Measurements from ENCODE around the gene S100A12.
"Not testable (repeated sequence)": the region's sequence is repeated elsewhere in the genome, so short reads cannot be mapped to it uniquely, and the experiment has no call there.

Gene S100A12

DNA sequence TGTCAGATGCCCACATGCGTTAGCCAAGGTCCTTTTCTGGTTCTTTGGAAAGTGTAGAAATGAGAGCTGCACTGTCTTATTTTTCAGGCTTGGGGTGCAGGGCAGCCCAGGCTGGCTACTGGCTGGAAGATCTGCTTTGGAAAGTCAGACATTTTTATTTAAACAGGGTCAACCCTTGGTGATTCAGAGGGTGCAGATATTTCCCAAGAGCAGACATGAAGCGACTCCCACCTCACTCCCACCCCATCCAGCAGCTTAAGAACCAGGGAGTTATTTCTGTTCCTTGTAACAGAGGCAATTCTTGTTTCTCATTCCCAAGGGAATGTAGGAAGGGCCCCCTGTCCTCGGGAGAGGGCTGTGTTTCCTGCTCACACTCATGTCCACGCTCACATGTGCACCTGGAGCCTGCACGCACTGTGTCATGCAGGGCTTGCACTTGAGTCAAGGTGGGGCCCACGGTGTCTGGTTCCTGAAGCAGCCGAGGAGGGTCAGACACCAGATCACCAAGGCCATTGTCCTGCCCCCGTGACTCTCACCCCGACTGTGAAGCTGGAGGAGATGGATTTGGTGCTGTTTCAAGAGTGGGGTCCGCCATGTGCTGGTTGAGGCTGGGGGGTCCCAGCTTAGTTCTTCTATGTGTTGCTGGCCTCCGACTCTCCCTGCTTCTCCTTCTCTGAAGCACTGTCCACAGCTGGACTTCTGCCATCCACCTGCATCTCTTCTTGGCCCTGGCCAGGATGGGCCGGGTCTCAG lies 41.9 kb upstream of the S100A12 start:
- DNase-seq (ENCODE audit: low read depth in 1 of 2, low spot score in 1 of 2), result no peak
- no peak for TF ChIP-seq CTCF (IDR thresholded peaks at IDR 0.05; ENCODE audit: insufficient read depth, low read length)
- TF ChIP-seq SPI1 (IDR thresholded peaks at IDR 0.05; ENCODE audit: borderline replicate concordance, low read depth), result no peak
- no peak for TF ChIP-seq POLR2AphosphoS5 (IDR thresholded peaks at IDR 0.05; ENCODE audit: low read depth)
- no peak for TF ChIP-seq REST (IDR thresholded peaks at IDR 0.05; ENCODE audit: insufficient replicate concordance, low read depth)
- TF ChIP-seq GABPA (IDR thresholded peaks at IDR 0.05; ENCODE audit: low read depth), result no peak
- Histone ChIP-seq H3K27me3 (ENCODE audit: insufficient read depth, poor library complexity, severe bottlenecking) (no peaks in the 10 kb centered on the region), H3K27ac (replicated peaks) (no peak overlapping the region), H3K4me3 (replicated peaks; ENCODE audit: insufficient read depth, low read length) (no peak overlapping the region)

DNA sequence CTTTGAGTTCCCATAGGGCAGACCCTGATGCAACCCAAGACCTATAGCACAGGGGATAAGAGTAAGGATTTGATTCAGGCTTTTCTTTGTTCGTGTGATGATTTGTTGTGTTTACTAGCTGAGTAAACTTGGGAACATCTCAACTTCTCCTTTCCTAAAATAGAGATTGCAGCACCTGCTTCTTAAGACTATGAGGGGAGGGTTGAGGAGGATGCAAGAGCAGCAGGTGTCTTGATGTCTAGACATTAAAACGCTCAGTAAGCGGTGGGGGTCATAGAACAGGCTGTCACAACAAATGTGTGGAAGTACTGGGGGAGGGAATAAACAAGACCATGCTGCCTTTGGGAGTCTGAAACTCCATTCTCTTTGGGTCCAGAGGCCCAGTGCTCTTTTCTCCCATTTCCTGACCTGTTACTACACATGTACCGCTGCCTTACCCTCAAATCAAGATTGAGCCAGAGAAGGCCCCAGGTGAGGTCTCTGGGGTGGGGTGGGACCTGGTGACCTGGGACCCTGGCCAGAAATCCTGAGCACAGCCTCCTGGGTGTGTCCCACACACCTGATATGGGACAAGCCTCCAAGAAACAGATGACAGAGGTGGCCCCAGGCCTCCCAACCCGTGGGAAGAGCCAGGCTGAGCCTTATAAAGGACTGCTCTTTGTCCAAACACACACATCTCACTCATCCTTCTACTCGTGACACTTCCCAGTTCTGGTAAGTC lies 40.6 kb upstream of the S100A12 start, which contains the start of gene S100A7A:
Gene S100A7A, plus strand, starts transcription at position 671 of the 721 bp plus-strand sequence. CDS start 1,563 bp downstream, outside the sequence.
- Histone ChIP-seq H3K27me3 (ENCODE audit: insufficient read depth, poor library complexity, severe bottlenecking) (no peaks in the 10 kb centered on the region), H3K27ac (replicated peaks) (no peak within 1 kb of the TSS), H3K4me3 (replicated peaks; ENCODE audit: insufficient read depth, low read length) (no peak within 1 kb of the TSS)
- DNase-seq (ENCODE audit: low read depth in 1 of 2, low spot score in 1 of 2), result no peak
- TF ChIP-seq REST (IDR thresholded peaks at IDR 0.05; ENCODE audit: insufficient replicate concordance, low read depth) (no peak), POLR2AphosphoS5 (IDR thresholded peaks at IDR 0.05; ENCODE audit: low read depth) (no peak), GABPA (IDR thresholded peaks at IDR 0.05; ENCODE audit: low read depth) (no peak), CTCF (IDR thresholded peaks at IDR 0.05; ENCODE audit: insufficient read depth, low read length) (no peak), SPI1 (IDR thresholded peaks at IDR 0.05; ENCODE audit: borderline replicate concordance, low read depth) (no peak)

- not testable (repeated sequence) for H3K27ac ChIP-seq (replicated peaks); DNase-seq (ENCODE audit: low read depth in 1 of 2, low spot score in 1 of 2); H3K4me3 ChIP-seq (replicated peaks; ENCODE audit: insufficient read depth, low read length); H3K27me3 ChIP-seq (ENCODE audit: insufficient read depth, poor library complexity, severe bottlenecking)
These were observed 38.5 kb upstream of the S100A12 start for GRCh38 chr1:153413961-153414360.

DNA sequence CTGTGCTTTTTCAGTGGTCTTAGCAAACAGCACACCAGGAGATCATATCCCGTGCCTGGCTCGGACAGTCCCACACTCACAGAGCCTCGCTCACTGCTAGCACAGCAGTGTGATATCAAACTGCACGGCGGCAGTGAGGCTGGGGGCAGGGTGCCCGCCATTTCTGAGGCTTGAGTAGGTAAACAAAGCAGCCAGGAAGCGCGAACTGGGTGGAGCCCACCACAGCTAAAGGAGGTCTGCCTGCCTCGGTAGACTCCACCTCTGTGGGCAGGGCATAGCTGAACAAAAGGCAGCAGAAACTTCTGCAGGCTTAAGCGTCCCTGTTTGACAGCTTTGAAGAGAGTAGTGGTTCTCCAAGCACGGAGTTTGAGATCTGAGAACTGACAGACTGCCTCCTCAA lies 31.9 kb upstream of the S100A12 start:
- DNase-seq (ENCODE audit: low read depth in 1 of 2, low spot score in 1 of 2); H3K4me3 ChIP-seq (replicated peaks; ENCODE audit: insufficient read depth, low read length); H3K27ac ChIP-seq (replicated peaks); H3K27me3 ChIP-seq (ENCODE audit: insufficient read depth, poor library complexity, severe bottlenecking): not testable (repeated sequence)

DNA sequence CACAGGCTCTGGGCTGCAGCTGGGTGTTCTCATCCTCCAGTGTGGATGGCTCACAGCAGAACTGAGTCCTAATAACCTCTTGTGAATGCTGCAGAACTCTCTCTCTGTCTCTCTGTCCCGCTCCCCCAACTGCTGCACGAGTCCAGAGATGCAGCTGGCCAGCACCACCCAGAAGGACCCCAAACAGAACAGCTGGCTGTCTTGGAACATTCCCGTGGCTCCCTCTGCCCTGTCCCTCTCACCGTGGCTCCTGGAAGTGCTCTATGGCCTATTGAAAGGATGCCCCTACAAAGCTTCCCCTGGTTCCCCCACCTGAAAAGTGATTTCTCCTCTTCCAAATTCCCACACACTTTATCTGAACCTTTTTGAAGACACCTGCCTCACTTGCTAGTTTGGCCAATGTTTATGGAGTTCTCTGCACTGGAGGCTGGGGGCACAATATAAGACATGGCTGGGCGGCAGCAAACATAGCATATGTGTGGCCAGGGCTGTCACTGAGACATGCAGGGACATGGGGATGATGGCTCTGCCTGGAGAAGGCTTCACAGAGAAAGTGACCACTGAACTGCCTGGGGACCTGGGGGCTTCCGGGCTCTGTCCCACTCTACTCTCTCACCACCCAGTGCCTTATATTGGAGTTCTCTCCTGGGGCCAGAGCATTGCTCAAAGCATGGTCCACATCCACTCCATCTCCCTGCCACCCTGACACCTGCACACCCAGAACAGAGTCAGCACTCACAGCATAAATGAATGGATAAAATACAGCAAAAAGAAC lies 30.6 kb upstream of the S100A12 start:
- not testable (repeated sequence) for H3K27ac ChIP-seq (replicated peaks); DNase-seq (ENCODE audit: low read depth in 1 of 2, low spot score in 1 of 2); H3K4me3 ChIP-seq (replicated peaks; ENCODE audit: insufficient read depth, low read length); H3K27me3 ChIP-seq (ENCODE audit: insufficient read depth, poor library complexity, severe bottlenecking)

Measured in HL-60 (cell line).